Pulmonary artery endothelial cell (primary cell): Measurements from ENCODE around the gene B4GALNT3. TPM values are rescaled to one million over a fixed set of nuclear protein-coding genes. Genes with fewer than 3 reads are reported as not detected.

Experiments
- DNase-seq: peaks from one replicate; pipeline ENCODE4 v3.0.0-alpha.2; 2011; ENCODE audit warnings: low read depth, low spot score
- total RNA-seq: library from RNA; depleted of rRNA; stranded (reverse); fragments of >200 nt; gene quantifications from 2 replicates; pipeline ENCODE4 v1.2.3, GENCODE V29; 2014

Gene B4GALNT3
- total RNA-seq, 1 donor from 2014 or later = not detected

GRCh38 chr12:591167-592023 lies 131.7 kb downstream of the B4GALNT3 start:
- no peak for DNase-seq

- no peak for DNase-seq
Observed at GRCh38 chr12:592024-592505, 132.3 kb downstream of the B4GALNT3 start.

GRCh38 chr12:593396-594270 lies 133.9 kb downstream of the B4GALNT3 start:
- DNase-seq = no peak

- peak; percentile 78 for DNase-seq
Observed at GRCh38 chr12:597926-598568, 138.3 kb downstream of the B4GALNT3 start.

- DNase-seq = no peak
Observed at GRCh38 chr12:599756-600155, 140.0 kb downstream of the B4GALNT3 start.

GRCh38 chr12:601976-602699 lies 142.4 kb downstream of the B4GALNT3 start:
- no peak for DNase-seq

- no peak for DNase-seq
Observed at GRCh38 chr12:602700-603068, 142.9 kb downstream of the B4GALNT3 start.

- no peak for DNase-seq
Observed at GRCh38 chr12:604956-605355, 145.2 kb downstream of the B4GALNT3 start.

GRCh38 chr12:607541-608001 lies 147.8 kb downstream of the B4GALNT3 start:
- peak; percentile 49 for DNase-seq

- DNase-seq = no peak
Observed at GRCh38 chr12:608413-608812, 148.7 kb downstream of the B4GALNT3 start.

GRCh38 chr12:608921-609320 lies 149.2 kb downstream of the B4GALNT3 start:
- no peak for DNase-seq

- no peak for DNase-seq
Observed at GRCh38 chr12:611721-612120, 152.0 kb downstream of the B4GALNT3 start.

- no peak for DNase-seq
Observed at GRCh38 chr12:612293-612692, 152.6 kb downstream of the B4GALNT3 start.

GRCh38 chr12:612886-613285 lies 153.1 kb downstream of the B4GALNT3 start:
- DNase-seq = no peak

Other genes with a start within 250 kb of the B4GALNT3 start
- gene SLC6A12, start 245.8 kb upstream of the B4GALNT3 start, total RNA-seq = not detected in 2 replicates
- gene SLC6A13, start 197.1 kb upstream of the B4GALNT3 start, total RNA-seq = not detected in 2 replicates
- gene KDM5A, start 70.6 kb upstream of the B4GALNT3 start, total RNA-seq = 44.8 and 71.2 TPM in 2 replicates
- 9.2 and 10.0 TPM in 2 replicates for gene CCDC77, start 58.3 kb upstream of the B4GALNT3 start, total RNA-seq
- gene NINJ2, start 203.5 kb downstream of the B4GALNT3 start, total RNA-seq = 0.66 and 1.2 TPM in 2 replicates